ENCODE results near the gene STX2. TPM values are rescaled to one million over a fixed set of nuclear protein-coding genes. Genes with fewer than 3 reads are reported as not detected.

The STX2 gene
- total and polyA plus RNA-seq, 2 experiments from 2014 or later, result 19.0 to 23.7 TPM

DNA sequence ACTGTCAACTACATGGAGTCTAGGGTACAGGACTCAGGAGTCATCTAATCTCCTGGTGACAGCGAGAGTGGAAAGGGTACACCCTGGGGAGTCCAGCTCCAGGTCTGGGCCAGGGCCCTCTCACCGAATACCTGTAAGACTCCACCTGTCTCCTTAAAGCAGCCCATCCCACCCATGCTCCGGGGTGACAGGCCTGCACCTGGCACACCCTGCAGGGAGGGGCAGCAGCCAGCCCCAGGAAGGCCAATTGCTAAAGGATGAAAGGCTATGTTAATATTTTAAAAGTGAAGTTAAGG, 45.5 kb downstream of the STX2 start:
- H3K4me3 ChIP-seq, result no peak overlapping the region
- H3K27ac ChIP-seq, result no peak overlapping the region
- no peaks in the 10 kb centered on the region for H3K9me3 ChIP-seq (ENCODE audit: low read depth)
- H3K27me3 ChIP-seq, result no peaks in the 10 kb centered on the region
- TF ChIP-seq, protein P1, sequence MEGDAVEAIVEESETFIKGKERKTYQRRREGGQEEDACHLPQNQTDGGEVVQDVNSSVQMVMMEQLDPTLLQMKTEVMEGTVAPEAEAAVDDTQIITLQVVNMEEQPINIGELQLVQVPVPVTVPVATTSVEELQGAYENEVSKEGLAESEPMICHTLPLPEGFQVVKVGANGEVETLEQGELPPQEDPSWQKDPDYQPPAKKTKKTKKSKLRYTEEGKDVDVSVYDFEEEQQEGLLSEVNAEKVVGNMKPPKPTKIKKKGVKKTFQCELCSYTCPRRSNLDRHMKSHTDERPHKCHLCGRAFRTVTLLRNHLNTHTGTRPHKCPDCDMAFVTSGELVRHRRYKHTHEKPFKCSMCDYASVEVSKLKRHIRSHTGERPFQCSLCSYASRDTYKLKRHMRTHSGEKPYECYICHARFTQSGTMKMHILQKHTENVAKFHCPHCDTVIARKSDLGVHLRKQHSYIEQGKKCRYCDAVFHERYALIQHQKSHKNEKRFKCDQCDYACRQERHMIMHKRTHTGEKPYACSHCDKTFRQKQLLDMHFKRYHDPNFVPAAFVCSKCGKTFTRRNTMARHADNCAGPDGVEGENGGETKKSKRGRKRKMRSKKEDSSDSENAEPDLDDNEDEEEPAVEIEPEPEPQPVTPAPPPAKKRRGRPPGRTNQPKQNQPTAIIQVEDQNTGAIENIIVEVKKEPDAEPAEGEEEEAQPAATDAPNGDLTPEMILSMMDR (IDR thresholded peaks at IDR 0.05; ENCODE audit: low read depth, low read length), result no peak
- H3K36me3 ChIP-seq, result peaks cover 11% of the 10 kb centered on the region
- no peaks in the 10 kb centered on the region for H3K4me1 ChIP-seq (ENCODE audit: low read depth)
- no peak for DNase-seq (ENCODE audit: low read depth in 1 of 2, low spot score in 1 of 2)

DNA sequence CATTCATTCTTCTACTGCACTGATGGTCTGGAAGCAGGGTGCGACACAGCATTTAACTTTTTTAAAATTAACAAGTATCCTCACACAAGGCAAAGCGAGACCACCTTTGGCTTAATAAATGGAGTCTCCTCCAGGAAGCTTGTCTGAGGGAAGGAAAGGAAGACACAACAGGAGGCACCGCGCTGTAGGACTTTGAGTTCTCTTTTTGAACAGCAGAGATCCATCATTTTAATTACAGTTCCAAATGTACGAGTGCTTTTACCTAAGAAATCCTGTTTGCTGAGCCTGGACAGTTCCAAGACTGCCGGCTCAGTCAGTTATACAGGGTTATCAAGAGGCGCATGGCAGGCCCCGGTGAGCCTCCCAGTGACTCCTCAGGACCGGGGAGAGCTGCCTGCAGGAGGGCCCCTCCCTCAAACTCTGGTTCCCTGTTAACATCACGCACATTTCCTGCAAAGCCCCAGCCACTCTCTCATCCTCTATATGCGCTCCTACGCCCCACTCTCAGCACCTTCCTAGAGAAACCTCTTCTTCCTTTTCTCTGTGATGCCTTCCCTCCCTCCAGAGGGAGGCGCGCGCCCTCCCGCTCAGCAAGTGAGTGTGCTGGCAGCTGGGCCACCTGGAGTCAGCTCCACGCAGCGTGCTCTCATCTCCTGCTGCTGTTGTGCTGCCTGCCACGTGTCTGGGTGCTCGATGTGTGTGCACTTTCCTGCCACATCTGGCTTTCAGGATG, 46.1 kb downstream of the STX2 start:
- peaks cover 11% of the 10 kb centered on the region for H3K36me3 ChIP-seq
- no peaks in the 10 kb centered on the region for H3K9me3 ChIP-seq (ENCODE audit: low read depth)
- DNase-seq (ENCODE audit: low read depth in 1 of 2, low spot score in 1 of 2), result peak in 1 of 2 donors; percentile 48
- no peak overlapping the region for H3K4me3 ChIP-seq
- no peaks in the 10 kb centered on the region for H3K27me3 ChIP-seq
- H3K27ac ChIP-seq, result no peak overlapping the region
- TF ChIP-seq, protein P1 (IDR thresholded peaks at IDR 0.05; ENCODE audit: low read depth, low read length), result no peak
- no peaks in the 10 kb centered on the region for H3K4me1 ChIP-seq (ENCODE audit: low read depth)

DNA sequence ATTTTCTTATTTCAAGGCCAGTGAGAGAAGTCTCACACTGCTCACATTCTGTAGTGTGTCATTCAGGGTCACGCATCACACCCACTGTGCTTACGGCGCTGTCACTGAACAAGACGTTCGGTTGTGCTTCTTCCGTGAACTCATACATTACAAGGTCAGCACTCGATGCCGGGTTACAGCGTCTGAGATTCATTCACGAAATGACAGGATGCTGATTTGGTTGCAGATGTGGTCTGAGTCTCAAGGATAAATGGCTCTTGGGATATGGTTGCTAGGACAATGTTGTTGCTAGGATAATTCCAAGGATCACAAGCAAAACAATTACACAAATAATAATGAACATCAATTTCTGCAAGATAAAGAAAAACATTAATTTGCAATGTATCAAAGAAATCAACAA, 47.4 kb downstream of the STX2 start:
- Histone ChIP-seq H3K4me3 (no peak overlapping the region), H3K27me3 (no peaks in the 10 kb centered on the region), H3K9me3 (ENCODE audit: low read depth) (no peaks in the 10 kb centered on the region), H3K4me1 (ENCODE audit: low read depth) (no peaks in the 10 kb centered on the region), H3K27ac (no peak overlapping the region), H3K36me3 (peaks cover 7% of the 10 kb centered on the region)
- DNase-seq (ENCODE audit: low read depth in 1 of 2, low spot score in 1 of 2), result no peak
- TF ChIP-seq, protein P1 (IDR thresholded peaks at IDR 0.05; ENCODE audit: low read depth, low read length), result no peak

DNA sequence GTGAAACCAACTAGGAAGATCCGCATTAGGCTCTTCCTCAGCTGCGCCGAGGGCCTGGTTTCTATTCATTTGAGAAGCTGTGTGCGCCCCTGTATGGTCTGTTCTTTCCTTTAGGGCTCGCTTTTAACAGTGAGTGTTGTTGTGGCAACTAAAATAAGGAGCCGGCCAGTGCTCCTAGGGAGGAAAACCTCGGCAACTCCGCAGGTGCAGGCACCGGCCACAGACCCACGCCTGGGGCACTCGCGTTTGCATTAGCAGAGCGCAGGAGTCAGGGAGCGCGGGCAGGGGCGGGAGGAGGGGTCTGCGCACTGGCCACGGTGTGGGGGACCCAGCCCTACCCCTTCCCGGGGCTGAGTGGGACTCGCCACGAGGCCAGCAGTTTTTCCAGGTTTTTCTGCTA, 50.5 kb downstream of the STX2 start:
- Histone ChIP-seq H3K4me1 (ENCODE audit: low read depth) (no peaks in the 10 kb centered on the region), H3K36me3 (peaks cover 2% of the 10 kb centered on the region), H3K4me3 (no peak overlapping the region), H3K9me3 (ENCODE audit: low read depth) (no peaks in the 10 kb centered on the region), H3K27me3 (no peaks in the 10 kb centered on the region), H3K27ac (no peak overlapping the region)
- no peak for DNase-seq (ENCODE audit: low read depth in 1 of 2, low spot score in 1 of 2)
- TF ChIP-seq, protein P1 (IDR thresholded peaks at IDR 0.05; ENCODE audit: low read depth, low read length), result no peak

DNA sequence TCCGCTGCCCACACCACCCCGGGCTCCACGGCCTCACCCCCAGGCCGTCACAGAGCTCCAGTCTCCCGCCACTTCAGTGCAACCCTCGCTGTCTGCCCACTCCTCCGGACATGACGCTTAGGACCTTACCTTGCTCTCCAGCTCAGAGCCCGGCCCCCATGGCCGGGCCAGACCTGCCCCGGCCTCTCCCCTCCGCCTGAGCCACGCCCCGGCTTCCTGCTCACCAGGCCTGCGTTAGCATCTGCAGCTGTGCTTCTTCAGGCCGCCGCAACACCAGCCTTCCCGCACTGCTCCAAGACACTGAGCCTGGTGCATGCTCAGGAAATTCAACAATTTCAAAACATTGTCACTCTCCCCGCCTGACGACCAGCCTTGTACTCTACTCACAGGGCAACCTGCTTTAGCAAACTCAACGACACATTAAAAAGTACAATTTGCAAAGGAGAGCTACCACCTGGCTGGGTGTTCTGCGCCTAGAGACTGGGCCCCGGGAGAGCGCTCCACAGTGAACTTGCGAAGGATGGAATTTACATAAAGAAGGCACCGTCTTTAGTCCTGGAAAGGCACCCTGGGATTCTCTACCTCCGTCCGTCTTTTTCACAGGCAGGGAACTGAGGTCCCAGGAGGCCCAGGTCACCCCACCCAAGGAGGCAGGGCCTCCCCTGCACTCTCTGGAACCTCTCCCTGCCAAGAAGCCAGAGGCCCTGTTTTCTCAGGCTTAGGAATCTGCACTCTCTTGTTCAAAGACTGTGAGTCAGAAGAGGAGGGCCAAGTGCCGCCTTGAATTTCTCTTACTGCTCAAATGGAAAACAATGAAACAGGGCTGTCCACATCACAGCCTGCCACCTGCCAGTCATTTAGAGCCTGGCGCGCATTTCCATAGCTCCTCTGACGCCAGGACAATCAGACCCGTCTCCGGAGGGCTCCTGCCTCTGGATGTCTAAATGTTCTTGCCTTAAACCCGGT, 51.3 kb downstream of the STX2 start:
- no peaks in the 10 kb centered on the region for H3K27me3 ChIP-seq
- H3K4me3 ChIP-seq, result no peak overlapping the region
- no peaks in the 10 kb centered on the region for H3K9me3 ChIP-seq (ENCODE audit: low read depth)
- DNase-seq (ENCODE audit: low read depth in 1 of 2, low spot score in 1 of 2), result peak; percentile 1 to 15
- TF ChIP-seq, protein P1 (IDR thresholded peaks at IDR 0.05; ENCODE audit: low read depth, low read length), result no peak
- no peaks in the 10 kb centered on the region for H3K4me1 ChIP-seq (ENCODE audit: low read depth)
- H3K27ac ChIP-seq, result no peak overlapping the region
- peaks cover 2% of the 10 kb centered on the region for H3K36me3 ChIP-seq
